ENCODE measurements around the gene FAM50A.

The FAM50A gene

DNA sequence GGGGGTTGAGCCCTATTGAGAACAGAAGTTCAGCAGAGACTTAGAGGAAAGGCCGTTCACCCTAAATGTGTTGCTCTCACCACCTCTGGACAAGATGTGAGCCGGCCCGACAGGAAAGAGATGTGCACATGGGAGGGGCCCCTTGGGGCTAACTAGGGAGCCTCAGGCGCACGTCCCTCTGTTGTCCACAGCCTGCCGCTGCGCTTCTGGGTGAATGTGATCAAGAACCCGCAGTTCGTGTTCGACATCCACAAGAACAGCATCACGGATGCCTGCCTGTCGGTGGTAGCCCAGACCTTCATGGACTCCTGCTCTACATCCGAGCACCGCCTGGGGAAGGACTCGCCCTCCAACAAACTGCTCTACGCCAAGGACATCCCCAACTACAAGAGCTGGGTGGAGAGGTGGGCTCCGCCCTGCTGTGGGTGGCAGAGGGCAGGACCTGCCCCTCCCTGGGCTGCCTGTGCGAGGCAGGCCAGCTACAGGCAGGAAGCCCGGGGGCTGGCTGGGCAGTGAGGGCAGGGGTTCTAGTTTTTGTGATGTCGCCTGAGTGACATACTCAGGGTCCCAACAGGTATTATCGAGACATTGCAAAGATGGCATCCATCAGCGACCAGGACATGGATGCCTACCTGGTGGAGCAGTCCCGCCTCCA is 27.1 kb downstream of the FAM50A start:
- Histone ChIP-seq H3K9me3 (ENCODE audit: control insufficient read depth, low read length) (no peaks in the 10 kb centered on the region), H3K4me3 (ENCODE audit: insufficient read depth, low read depth, low read length) (no peak overlapping the region), H3K27me3 (ENCODE audit: control insufficient read depth, insufficient read depth, low read length, poor library complexity, severe bottlenecking) (no peaks in the 10 kb centered on the region), H3K36me3 (ENCODE audit: control insufficient read depth, insufficient read depth, low read length) (no peaks in the 10 kb centered on the region), H3K4me1 (ENCODE audit: control insufficient read depth, insufficient read depth, low read length) (no peaks in the 10 kb centered on the region), H3K27ac (ENCODE audit: insufficient read depth, low read depth, low read length, poor library complexity, severe bottlenecking) (no peak overlapping the region)
- 91% methylated on average over 23 of the region's 23 CpGs for WGBS, 2 experiments

DNA sequence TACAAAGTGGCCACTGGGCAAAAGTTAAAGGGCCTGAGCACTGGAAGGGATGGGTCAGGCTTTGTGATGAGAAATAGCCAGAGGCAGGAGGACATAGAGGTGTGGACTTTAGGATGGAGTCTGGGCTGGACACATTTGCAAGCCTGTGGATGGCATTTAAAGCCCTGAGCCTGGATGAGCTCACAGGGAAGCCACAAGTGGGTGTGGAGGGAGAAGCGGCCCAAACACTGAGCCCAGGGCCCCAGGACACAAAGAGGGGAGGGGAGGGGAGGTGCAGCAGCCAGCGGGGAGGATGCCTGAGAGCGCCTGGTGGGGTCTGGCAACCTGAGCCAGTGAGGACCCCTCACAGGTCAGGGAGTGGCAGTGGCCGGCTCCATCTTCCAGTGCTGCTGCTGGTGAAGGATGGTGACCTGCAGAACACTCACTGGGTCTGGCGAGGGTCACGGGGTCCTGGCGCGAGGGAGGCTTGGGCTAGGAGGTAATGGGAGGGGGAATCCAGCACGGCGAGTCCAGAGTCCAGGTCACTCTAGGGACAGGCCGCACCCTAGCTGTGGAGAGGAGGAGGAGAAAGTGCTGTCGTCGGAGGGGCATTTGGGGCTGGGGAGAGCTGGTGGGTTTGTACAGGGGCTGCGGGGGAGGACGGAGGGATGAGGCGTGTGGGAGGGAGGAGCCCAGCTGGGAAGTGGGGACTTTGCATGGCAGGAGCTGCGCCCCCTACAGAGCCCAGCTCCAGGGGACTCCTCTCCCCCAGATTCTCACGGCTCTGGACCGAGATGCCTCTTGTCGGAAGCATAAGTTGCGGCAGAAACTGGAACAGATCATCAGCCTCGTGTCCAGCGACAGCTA is 28.1 kb downstream of the FAM50A start:
- H3K27ac ChIP-seq (ENCODE audit: insufficient read depth, low read depth, low read length, poor library complexity, severe bottlenecking): no peak overlapping the region
- no peak overlapping the region for H3K4me3 ChIP-seq (ENCODE audit: insufficient read depth, low read depth, low read length)
- 91 to 92% methylated on average over 23 of the region's 23 CpGs for WGBS, 2 experiments
- no peaks in the 10 kb centered on the region for H3K27me3 ChIP-seq (ENCODE audit: control insufficient read depth, insufficient read depth, low read length, poor library complexity, severe bottlenecking)
- H3K4me1 ChIP-seq (ENCODE audit: control insufficient read depth, insufficient read depth, low read length): no peaks in the 10 kb centered on the region
- H3K9me3 ChIP-seq (ENCODE audit: control insufficient read depth, low read length): no peaks in the 10 kb centered on the region
- no peaks in the 10 kb centered on the region for H3K36me3 ChIP-seq (ENCODE audit: control insufficient read depth, insufficient read depth, low read length)

DNA sequence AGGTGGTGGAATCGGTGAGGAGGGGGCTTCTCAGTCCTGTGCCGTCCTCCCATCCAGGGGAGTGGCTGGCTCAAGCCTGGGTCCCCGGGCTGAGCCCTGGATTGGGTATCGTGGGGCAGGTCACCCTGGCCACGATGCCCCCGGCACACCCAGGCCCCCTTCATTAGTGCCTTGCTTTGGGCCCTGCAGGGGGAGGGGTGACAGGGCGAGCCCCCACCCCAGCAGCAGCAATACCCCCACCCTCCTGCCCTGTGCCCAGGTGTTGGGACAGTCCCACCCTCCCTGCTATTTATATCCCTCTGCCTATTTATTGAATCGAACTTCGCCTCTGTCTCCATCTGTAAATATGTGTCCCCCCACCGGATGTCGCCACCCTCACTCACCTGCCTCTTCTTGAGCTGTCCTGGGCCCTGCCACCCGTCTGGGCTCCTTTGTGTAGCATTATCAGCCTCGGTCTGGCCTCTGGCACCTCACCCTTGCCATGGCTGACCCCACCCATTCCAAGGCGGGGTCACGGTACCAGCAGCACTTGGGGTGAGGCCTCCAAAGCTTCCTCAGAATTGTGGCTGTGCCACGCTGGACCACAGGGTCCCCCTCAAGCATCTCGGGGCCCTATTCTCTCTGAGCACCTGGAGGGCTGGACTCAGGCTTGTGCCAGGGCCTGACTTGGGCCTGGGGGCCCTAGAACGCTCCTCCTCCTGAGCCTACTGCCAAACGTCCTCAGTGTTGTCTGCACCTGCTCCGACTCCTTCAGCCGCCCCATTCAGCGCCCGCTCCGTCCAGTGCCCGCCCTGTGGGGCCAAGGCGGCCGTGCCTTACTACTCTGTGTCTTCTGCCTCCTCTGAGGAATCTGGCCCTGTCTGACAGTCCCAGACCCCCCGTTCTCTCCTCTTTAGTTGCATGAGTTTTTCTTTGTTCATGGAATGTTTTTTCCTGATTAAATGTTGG is 29.0 kb downstream of the FAM50A start:
- Histone ChIP-seq H3K4me3 (ENCODE audit: insufficient read depth, low read depth, low read length) (no peak overlapping the region), H3K27me3 (ENCODE audit: control insufficient read depth, insufficient read depth, low read length, poor library complexity, severe bottlenecking) (no peaks in the 10 kb centered on the region), H3K9me3 (ENCODE audit: control insufficient read depth, low read length) (no peaks in the 10 kb centered on the region), H3K4me1 (ENCODE audit: control insufficient read depth, insufficient read depth, low read length) (no peaks in the 10 kb centered on the region), H3K27ac (ENCODE audit: insufficient read depth, low read depth, low read length, poor library complexity, severe bottlenecking) (no peak overlapping the region), H3K36me3 (ENCODE audit: control insufficient read depth, insufficient read depth, low read length) (no peaks in the 10 kb centered on the region)
- 90% methylated on average over 28 of the region's 28 CpGs for WGBS, 2 experiments

DNA sequence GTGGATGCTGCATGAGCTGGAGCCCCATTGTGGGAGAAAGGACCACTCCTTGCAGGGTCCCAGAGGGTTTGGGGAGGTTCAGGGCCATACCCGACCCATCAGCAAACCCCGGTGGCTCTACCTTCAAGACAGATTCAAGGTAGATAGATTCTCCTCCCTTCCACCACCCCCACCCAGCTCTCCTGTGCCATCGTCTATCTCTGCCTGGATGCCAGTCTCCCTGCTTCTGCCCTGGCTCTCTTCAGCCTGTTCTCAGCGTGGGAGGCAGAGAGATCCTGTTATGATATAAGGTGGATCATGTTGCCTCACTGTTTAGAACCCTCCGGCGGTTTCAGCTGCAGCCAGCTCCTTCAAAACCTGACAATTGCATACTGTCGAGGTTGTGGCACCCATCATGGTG is 29.7 kb downstream of the FAM50A start:
- Histone ChIP-seq H3K4me1 (ENCODE audit: control insufficient read depth, insufficient read depth, low read length) (no peaks in the 10 kb centered on the region), H3K36me3 (ENCODE audit: control insufficient read depth, insufficient read depth, low read length) (no peaks in the 10 kb centered on the region), H3K9me3 (ENCODE audit: control insufficient read depth, low read length) (no peaks in the 10 kb centered on the region), H3K4me3 (ENCODE audit: insufficient read depth, low read depth, low read length) (no peak overlapping the region), H3K27ac (ENCODE audit: insufficient read depth, low read depth, low read length, poor library complexity, severe bottlenecking) (no peak overlapping the region), H3K27me3 (ENCODE audit: control insufficient read depth, insufficient read depth, low read length, poor library complexity, severe bottlenecking) (no peaks in the 10 kb centered on the region)
- WGBS, 2 experiments: 95 to 98% methylated on average over 7 of the region's 7 CpGs

DNA sequence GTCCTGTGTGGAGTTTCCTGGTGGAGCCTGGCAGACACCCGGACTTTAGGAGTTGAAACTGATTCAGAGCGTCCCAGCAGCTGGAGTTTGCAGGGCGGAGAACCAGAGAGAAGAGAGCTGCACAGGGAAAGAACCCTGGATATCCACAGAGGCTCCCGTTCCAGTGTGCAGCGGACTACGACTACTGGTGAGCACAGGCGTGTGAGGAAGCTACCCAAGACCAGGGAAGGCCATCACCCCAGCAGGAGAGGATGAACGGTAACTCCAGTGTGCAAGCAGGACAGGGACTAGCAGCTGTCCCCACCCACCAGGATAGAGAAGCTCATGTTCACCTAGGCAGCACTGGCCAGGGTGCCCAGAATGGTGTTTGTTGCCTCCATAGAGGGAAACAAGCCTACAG is 32.9 kb downstream of the FAM50A start:
- no peaks in the 10 kb centered on the region for H3K4me1 ChIP-seq (ENCODE audit: control insufficient read depth, insufficient read depth, low read length)
- H3K27ac ChIP-seq (ENCODE audit: insufficient read depth, low read depth, low read length, poor library complexity, severe bottlenecking): no peak overlapping the region
- no peaks in the 10 kb centered on the region for H3K9me3 ChIP-seq (ENCODE audit: control insufficient read depth, low read length)
- 94 to 96% methylated on average over 8 of the region's 8 CpGs for WGBS, 2 experiments
- H3K4me3 ChIP-seq (ENCODE audit: insufficient read depth, low read depth, low read length): no peak overlapping the region
- H3K27me3 ChIP-seq (ENCODE audit: control insufficient read depth, insufficient read depth, low read length, poor library complexity, severe bottlenecking): no peaks in the 10 kb centered on the region
- H3K36me3 ChIP-seq (ENCODE audit: control insufficient read depth, insufficient read depth, low read length): no peaks in the 10 kb centered on the region

DNA sequence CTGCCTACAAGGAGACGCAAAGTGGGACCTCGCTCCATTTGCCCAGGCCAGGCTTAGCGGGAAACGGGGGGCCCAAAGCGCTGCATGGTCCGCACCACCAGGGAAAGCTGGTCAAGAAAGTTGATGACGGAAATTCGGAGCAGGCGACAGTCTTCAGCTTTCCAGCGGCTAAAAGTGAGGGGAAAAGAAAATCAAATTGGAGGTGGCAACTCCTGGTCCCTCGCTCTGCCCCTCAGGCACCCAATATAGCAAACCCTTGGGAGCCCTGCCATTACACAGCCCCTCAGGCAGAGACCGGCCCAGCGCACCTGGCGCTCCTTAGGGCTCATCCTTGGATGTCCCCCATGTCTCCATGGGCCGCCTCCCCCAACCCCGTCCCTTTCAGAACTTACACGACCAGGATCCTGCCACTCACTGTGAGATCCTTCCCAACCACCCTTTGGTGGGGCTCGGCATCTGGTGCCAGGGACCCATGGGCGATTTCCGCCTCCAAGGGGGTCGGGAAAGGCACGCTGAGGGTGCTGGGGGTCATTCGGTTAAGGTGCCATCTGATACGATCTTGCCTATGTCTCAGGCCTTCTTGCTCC is 34.0 kb downstream of the FAM50A start:
- 78% methylated on average over 24 of the region's 24 CpGs for WGBS, 2 experiments
- Histone ChIP-seq H3K27ac (ENCODE audit: insufficient read depth, low read depth, low read length, poor library complexity, severe bottlenecking) (no peak overlapping the region), H3K4me1 (ENCODE audit: control insufficient read depth, insufficient read depth, low read length) (no peaks in the 10 kb centered on the region)

DNA sequence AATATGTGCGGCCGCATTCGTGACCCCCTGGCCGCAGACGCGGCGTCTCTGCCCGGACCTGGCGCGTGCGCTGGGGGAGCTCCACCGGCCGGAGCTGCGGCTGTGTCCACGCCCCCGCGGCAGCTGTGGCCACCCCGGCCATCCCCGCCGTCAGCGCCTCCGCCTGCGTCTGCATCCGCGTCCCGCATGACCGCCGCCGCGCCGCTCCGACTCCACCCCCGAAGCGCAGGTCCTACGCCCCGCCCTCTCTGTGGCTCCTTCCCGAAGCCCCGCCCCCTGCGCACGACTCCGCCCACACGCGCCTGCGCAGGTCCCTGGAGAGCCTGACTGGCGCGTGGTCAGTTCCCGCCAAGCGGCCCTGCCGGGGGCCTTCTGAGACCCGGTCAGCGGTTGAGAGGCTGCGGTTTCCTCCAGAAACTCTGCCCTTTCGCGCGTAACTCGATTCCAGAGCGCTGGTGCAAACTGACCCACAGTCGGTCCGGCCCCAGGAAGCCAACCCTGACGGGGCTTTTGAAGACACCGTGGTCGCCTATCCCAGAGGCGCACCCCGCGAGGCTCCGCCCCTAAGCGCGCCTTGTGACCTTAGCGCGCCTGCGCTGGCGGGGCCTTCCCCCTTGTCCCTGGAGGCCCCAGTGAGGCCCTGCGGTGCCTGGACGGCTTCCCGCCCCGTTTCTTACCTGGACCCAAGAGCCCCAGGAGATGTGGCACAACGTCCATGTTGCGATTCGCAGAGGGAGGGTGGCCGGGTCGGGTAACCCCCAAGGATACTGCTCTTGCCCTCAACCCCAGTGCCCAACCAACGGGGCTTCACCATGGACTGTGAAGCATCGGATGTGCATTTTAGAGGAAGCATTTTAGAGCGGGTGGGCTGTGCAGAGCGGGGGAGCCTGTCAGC is 35.0 kb downstream of the FAM50A start, which contains the start of gene LAGE3:
Gene LAGE3, minus strand, starts transcription at position 554 of the 895 bp plus-strand sequence. Its CDS starts 366 bp downstream, at position 188.
- no peaks in the 10 kb centered on the region for H3K36me3 ChIP-seq (ENCODE audit: control insufficient read depth, insufficient read depth, low read length)
- H3K9me3 ChIP-seq (ENCODE audit: control insufficient read depth, low read length): no peaks in the 10 kb centered on the region
- 8 to 10% methylated on average over 85 of the region's 85 CpGs for WGBS, 2 experiments
- peak within 1 kb of the TSS; percentile 39 for H3K4me3 ChIP-seq (ENCODE audit: insufficient read depth, low read depth, low read length)
- no peaks in the 10 kb centered on the region for H3K4me1 ChIP-seq (ENCODE audit: control insufficient read depth, insufficient read depth, low read length)
- H3K27ac ChIP-seq (ENCODE audit: insufficient read depth, low read depth, low read length, poor library complexity, severe bottlenecking): no peak within 1 kb of the TSS
- no peaks in the 10 kb centered on the region for H3K27me3 ChIP-seq (ENCODE audit: control insufficient read depth, insufficient read depth, low read length, poor library complexity, severe bottlenecking)

More for the DNA sequence above, 34.0 kb downstream of the FAM50A start:
- Histone ChIP-seq H3K36me3 (ENCODE audit: control insufficient read depth, insufficient read depth, low read length) (no peaks in the 10 kb centered on the region), H3K4me3 (ENCODE audit: insufficient read depth, low read depth, low read length) (peak overlapping the region; percentile 39), H3K27me3 (ENCODE audit: control insufficient read depth, insufficient read depth, low read length, poor library complexity, severe bottlenecking) (no peaks in the 10 kb centered on the region), H3K9me3 (ENCODE audit: control insufficient read depth, low read length) (no peaks in the 10 kb centered on the region)

DNA sequence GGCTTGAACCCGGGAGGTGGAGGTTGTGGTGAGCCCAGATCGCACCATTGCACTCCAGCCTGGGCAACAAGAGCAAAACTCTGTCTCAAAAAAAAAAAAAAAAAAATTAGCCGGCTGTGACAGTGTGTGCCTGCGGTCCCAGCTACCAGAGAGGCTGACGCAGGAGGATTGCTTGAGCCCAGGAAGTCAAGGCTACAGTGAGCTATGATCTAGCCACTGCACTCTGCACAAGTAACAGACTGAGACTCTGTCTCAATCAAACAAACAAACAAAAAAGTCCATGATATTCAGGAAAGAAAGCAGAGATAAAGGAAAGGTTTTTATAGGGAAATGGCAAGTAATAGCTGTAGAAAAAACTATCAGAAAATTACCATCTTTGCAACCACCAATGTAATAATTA is 37.3 kb downstream of the FAM50A start:
- H3K4me3 ChIP-seq (ENCODE audit: insufficient read depth, low read depth, low read length): no peak overlapping the region
- H3K27ac ChIP-seq (ENCODE audit: insufficient read depth, low read depth, low read length, poor library complexity, severe bottlenecking): no peak overlapping the region
- H3K9me3 ChIP-seq (ENCODE audit: control insufficient read depth, low read length): no peaks in the 10 kb centered on the region
- 92% methylated on average over 3 to 4 of the region's 5 CpGs for WGBS, 2 experiments
- H3K27me3 ChIP-seq (ENCODE audit: control insufficient read depth, insufficient read depth, low read length, poor library complexity, severe bottlenecking): peaks cover 4% of the 10 kb centered on the region
- no peaks in the 10 kb centered on the region for H3K36me3 ChIP-seq (ENCODE audit: control insufficient read depth, insufficient read depth, low read length)
- peaks cover 5% of the 10 kb centered on the region for H3K4me1 ChIP-seq (ENCODE audit: control insufficient read depth, insufficient read depth, low read length)

Measured in ectodermal cell (in vitro differentiated cells).